Measurements from ENCODE around the gene RAPH1.

Gene RAPH1

DNA sequence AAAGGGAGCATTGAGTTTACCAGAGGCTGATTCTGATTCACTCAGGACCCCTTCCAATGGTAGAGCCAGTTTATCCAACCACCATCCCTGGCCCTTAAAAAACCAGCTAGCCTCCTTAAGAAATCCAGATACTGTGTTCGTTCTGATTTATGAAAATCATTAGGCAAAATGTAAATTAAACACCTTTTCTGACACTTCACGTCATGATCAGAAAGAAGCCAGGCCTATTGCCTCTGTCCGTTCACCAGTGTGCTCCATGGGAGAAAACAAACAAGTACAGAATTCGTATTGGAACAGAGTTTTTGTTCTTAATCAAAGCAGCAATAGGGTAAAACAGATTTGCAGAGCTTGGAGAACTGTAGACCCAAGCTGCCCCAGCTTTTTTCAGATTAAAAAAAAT is 31.1 kb upstream of the RAPH1 start:
- TF ChIP-seq FOXM1 (IDR thresholded peaks at IDR 0.05; ENCODE audit: borderline replicate concordance, low read depth) (no peak), TEAD4 (IDR thresholded peaks at IDR 0.05) (no peak), REST (IDR thresholded peaks at IDR 0.05; ENCODE audit: low read depth) (no peak), TAF1 (IDR thresholded peaks at IDR 0.05; ENCODE audit: low read depth) (no peak), TCF12 (IDR thresholded peaks at IDR 0.05; ENCODE audit: low read depth) (no peak), CEBPB (IDR thresholded peaks at IDR 0.05) (no peak), EGR1 (IDR thresholded peaks at IDR 0.05) (no peak), YY1 (IDR thresholded peaks at IDR 0.05; ENCODE audit: low read depth) (no peak), RAD21 (IDR thresholded peaks at IDR 0.05; ENCODE audit: low read depth) (no peak), CREB1 (IDR thresholded peaks at IDR 0.05; ENCODE audit: low read depth) (no peak), ZBTB7A (IDR thresholded peaks at IDR 0.05; ENCODE audit: low read depth) (no peak), NFIC (IDR thresholded peaks at IDR 0.05) (no peak), EP300 (IDR thresholded peaks at IDR 0.05; ENCODE audit: borderline replicate concordance) (no peak)
- TF ChIP-seq, protein P1, sequence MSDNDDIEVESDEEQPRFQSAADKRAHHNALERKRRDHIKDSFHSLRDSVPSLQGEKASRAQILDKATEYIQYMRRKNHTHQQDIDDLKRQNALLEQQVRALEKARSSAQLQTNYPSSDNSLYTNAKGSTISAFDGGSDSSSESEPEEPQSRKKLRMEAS (IDR thresholded peaks at IDR 0.05): no peak
- TF ChIP-seq, protein P2, sequence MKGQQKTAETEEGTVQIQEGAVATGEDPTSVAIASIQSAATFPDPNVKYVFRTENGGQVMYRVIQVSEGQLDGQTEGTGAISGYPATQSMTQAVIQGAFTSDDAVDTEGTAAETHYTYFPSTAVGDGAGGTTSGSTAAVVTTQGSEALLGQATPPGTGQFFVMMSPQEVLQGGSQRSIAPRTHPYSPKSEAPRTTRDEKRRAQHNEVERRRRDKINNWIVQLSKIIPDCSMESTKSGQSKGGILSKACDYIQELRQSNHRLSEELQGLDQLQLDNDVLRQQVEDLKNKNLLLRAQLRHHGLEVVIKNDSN (IDR thresholded peaks at IDR 0.05): no peak

GRCh38 chr2:203565076-203565475 is 30.0 kb upstream of the RAPH1 start:
- TF ChIP-seq, protein P1 (IDR thresholded peaks at IDR 0.05): no peak

DNA sequence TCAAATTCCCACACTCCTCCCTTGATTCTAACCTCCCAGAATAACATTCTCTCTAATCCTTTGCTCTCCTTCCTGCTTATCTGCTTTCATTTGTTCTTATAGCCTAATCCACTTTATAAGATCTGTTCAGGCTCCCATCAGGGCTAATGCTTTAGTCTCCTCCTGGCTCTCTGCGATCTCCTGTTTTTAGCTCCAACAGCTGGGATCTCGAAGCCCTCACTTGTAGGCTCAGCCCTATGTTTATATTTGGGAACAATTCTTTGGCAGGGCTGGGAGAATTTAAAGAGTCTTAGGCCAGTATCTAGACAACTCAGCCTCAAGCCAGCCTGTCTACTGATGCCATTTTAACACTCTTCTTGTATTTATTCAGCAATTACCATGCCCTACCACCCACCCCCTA is 27.2 kb upstream of the RAPH1 start:
- TF ChIP-seq EGR1 (IDR thresholded peaks at IDR 0.05) (no peak), NFIC (IDR thresholded peaks at IDR 0.05) (no peak), FOXM1 (IDR thresholded peaks at IDR 0.05; ENCODE audit: borderline replicate concordance, low read depth) (no peak), EP300 (IDR thresholded peaks at IDR 0.05; ENCODE audit: borderline replicate concordance) (no peak), CREB1 (IDR thresholded peaks at IDR 0.05; ENCODE audit: low read depth) (no peak), CEBPB (IDR thresholded peaks at IDR 0.05) (no peak), RAD21 (IDR thresholded peaks at IDR 0.05; ENCODE audit: low read depth) (no peak), TEAD4 (IDR thresholded peaks at IDR 0.05) (no peak), YY1 (IDR thresholded peaks at IDR 0.05; ENCODE audit: low read depth) (no peak), ZBTB7A (IDR thresholded peaks at IDR 0.05; ENCODE audit: low read depth) (no peak), TCF12 (IDR thresholded peaks at IDR 0.05; ENCODE audit: low read depth) (no peak), REST (IDR thresholded peaks at IDR 0.05; ENCODE audit: low read depth) (no peak), TAF1 (IDR thresholded peaks at IDR 0.05; ENCODE audit: low read depth) (no peak)
- TF ChIP-seq, protein P2 (IDR thresholded peaks at IDR 0.05): no peak
- TF ChIP-seq, protein P1 (IDR thresholded peaks at IDR 0.05): no peak

- TF ChIP-seq YY1 (IDR thresholded peaks at IDR 0.05; ENCODE audit: low read depth) (no peak), REST (IDR thresholded peaks at IDR 0.05; ENCODE audit: low read depth) (no peak), ZBTB7A (IDR thresholded peaks at IDR 0.05; ENCODE audit: low read depth) (no peak), TAF1 (IDR thresholded peaks at IDR 0.05; ENCODE audit: low read depth) (no peak)
- TF ChIP-seq, protein P2 (IDR thresholded peaks at IDR 0.05): no peak
These were observed 24.5 kb upstream of the RAPH1 start for GRCh38 chr2:203559641-203560040.

Data from Ishikawa (cell line).